KBM-7 (cell line): ENCODE data around the gene GPR35.
A peak's percentile ranks its signal among the peaks of the same experiment; 100 is the strongest.
"Not testable (repeated sequence)": the region's sequence is repeated elsewhere in the genome, so short reads cannot be mapped to it uniquely, and the experiment has no call there.

ENCODE experiments used
- DNase-seq: peaks from one replicate; pipeline ENCODE4 v3.0.0-alpha.2; 2015
- in situ Hi-C: fragments of 300-500 bp; cut with MboI; formaldehyde crosslinking; loops from 2 replicates; pipeline ENCODE4 v1.14.3; 2020; ENCODE audit warnings: low sequenced_read_pairs, low pct_unique_long_range_greater_than_20kb, mixed read lengths

Gene GPR35

DNA sequence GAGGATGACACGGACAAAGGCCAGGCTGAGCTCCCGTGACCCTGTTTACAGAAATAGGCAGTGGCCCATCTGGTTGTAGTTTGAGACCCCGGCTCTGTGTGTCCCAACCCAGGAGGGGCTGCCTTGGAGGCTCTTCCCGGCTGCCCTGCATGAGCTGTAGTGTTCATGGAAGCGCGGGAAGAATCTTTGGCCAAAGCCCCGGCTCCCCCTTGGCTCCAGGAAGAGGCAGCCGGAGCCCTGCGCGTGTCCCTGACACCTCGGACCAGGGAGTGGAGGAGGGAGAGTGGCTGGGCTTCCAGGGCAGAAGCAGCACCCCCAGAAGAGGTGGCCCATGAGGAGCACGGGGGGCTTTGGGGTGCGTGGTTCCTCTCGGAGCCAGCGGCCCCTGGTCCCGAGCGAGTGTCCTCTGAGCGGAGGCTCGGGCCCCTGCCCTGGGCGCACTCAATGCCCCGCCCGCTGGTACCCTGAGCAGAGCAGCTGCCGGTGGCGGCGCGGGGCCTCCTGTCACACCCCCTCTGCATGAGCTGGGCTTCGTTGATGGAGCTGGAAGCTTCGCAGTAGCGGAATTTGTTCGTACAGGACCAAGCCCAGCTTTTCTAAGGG, 21.7 kb downstream of the GPR35 start:
- in situ Hi-C loops, result no loop called here
- DNase-seq, result no peak

GRCh38 chr2:240647503-240648154, 22.3 kb downstream of the GPR35 start:
- DNase-seq, result no peak
- in situ Hi-C loops, result no loop called here

DNA sequence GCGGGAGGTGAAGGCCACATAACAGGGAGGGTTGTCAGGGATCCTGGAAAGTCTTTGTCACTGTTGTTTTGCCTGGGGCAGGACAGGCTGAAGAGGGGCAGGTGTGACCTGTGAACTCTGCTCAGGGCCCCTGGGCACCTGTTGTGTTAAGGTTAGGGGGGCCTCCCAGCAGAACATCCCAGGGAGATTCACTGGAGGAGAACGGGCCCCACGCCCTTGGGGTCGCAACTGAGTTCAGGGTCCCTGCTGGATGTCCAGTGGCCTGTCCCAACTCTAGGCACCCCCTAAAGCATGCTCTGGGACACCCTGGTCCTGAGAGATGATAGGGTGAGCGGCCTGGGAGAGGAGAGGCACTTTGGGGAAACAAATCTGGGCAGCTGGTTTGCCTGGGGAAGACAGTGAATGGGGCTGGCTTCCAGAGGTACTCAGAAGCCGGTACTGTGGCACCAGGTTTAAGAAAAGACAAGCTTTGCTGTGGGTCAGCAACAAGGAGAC, 22.9 kb downstream of the GPR35 start:
- in situ Hi-C loops, result no loop called here
- DNase-seq, result no peak

DNA sequence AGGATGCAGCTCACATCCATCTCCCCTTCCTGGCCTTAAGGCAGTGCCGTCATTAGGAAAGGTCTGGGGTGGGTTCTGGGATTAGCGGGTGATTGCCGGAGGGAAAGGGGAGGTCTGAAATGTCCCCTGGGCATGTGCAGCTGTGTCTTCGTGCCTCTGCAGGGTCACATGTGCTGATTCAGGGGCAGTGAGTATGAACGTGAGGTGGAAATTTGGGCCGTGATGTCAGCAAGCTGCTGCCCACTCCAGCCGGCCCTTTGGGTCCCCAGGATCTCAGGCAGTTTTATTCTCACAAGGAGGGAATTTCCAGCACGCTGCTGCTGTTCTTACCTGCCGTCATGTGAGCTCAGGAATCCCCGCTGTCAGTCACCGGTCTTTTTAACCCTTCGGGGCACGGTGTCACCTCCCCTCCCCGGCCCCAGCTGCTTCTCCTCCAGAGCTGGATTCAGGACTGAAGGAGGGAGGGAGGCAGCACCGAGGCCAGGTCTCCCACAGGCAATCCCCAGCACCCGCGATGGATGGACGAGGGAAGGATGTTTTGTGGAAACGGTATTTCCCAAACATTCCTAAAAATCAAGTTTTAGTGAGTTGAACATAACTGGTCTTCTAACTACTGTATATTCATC, 23.5 kb downstream of the GPR35 start:
- DNase-seq, result no peak
- in situ Hi-C loops, result no loop called here

GRCh38 chr2:240649331-240649730, 24.1 kb downstream of the GPR35 start:
- no peak for DNase-seq
- in situ Hi-C loops, result no loop called here

- in situ Hi-C loops, result no loop called here
These were observed 25.1 kb downstream of the GPR35 start for GRCh38 chr2:240650254-240650965.

DNA sequence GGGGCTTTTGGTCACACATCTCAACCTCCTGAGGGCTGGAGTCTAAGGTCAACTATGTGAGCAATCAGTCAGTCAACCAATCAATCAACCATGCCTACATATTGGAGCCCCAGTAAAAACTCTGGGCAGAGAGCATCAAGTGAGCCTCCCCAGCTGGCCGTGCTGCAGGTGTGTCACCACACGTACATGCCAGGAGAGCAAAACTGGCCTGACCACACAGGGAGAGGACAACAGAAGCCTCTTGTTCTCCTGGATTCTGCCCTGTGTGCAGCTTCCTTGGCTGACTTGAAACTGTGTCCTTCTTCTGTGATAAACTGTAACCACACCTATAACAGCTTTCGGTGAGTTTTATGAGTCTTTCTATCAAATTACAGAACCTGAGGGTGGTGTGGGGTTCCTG, 25.9 kb downstream of the GPR35 start:
- no peak for DNase-seq
- in situ Hi-C loops, result no loop called here

More at GRCh38 chr2:240650254-240650965, 25.1 kb downstream of the GPR35 start:
- DNase-seq, result no peak

- DNase-seq, result peak; percentile 47
- in situ Hi-C loops, result no loop called here
These were observed 30.9 kb downstream of the GPR35 start for GRCh38 chr2:240655931-240656886.

DNA sequence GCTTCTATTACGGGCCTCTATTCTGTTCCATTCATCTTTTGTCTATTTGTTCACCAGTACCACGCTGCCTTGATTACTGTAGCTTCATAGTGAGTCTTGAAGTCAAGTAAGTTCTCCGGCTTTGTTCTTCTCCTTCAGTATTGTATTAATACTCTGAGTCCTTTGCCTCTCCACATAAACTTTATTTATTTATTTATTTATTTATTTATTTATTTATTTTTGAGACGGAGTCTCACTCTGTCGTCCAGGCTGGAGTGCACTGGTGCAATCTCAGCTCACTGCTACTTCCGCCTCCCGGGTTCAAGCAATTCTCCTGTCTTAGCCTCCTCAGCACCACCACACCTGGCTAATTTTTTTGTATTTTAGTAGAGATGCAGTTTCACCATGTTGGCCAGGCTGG, 34.6 kb downstream of the GPR35 start:
- in situ Hi-C loops, DNase-seq: not testable (repeated sequence)

- in situ Hi-C loops, result no loop called here
- DNase-seq, result no peak
These were observed 37.4 kb downstream of the GPR35 start for GRCh38 chr2:240662681-240663080.

DNA sequence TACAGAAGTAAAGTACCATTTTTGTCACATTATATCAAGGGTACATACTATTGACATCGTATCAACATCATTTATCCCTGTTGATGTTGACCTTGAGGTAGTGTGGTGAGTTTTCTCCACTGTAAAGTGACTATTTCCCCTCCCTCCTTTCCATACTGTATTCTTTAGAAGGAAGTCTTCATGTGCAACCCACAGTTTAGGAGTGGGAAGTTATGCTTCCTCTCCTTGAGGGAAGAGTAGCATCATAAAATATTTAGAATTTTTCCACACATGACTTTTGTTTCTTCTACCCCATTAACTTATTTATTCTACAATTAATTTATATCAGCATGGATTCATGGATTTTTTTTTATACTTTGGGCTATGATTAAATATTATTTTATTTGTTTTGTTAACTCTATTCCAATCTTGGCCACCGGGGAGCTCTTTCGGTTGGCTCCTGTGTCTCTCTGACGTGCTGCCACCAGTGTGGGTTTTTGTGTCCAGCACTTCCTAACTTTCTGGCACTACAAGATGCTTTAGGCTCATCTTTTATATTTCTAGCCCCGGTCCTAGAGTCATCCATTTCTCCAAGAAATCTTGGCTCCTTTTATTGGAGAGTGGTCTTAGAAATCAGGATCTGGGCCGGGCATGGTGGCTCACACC, 38.4 kb downstream of the GPR35 start:
- in situ Hi-C loops, result no loop called here
- DNase-seq, result no peak

DNA sequence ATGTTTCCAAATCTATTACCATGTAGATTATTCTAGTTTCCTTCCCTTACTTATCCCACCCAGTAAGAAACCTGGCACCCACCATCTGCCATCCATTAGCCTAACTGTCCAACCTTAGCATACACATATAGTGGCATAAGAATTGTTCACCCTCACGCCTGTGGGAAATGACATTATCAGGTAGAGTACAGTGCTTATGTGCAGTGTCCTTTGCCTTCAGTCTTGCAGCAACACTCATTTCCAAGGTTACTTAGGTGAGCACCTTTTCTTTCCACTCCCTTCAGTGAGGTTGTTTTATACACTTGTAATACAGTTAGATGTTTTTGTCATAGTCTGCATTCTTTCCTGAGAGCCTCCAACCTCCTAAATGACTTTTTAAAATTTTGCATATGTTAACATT, 39.3 kb downstream of the GPR35 start:
- in situ Hi-C loops, result no loop called here
- DNase-seq, result no peak

- no peak for DNase-seq
- in situ Hi-C loops, result no loop called here
These were observed 45.1 kb downstream of the GPR35 start for GRCh38 chr2:240670402-240670801.

GRCh38 chr2:240670950-240671349, 45.7 kb downstream of the GPR35 start:
- DNase-seq, result no peak
- in situ Hi-C loops, result no loop called here

DNA sequence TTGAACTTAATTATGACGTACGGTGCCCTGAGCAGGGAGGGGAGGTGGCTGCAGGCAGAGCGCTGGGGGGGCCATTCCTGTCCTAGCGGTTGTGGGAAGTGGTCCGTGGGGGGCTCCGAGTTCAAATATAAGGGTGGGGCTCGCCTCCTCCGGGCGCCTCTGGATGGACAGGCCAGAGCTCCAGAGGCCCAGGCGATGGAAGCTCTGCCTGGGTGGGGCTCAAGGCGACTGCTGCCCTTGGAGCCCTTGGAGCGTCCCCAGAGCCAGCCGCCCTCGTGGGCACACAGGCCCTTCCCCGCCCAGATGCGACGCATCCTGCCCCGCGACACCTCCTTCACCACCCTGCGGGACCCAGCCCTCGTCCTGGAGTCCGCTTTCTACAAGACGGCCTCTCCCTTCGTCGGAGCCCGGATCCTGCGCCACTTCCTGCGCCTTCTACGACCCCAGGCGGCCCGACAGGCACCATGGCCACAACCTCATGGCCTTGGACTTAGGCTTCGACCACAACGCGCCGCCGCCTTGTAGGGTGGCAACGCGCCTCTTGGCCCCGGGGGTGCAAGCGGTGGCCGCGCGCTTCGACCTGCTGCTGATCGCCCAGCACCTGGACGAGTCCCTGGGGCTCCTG, 46.9 kb downstream of the GPR35 start:
- in situ Hi-C loops, result no loop called here
- no peak for DNase-seq

DNA sequence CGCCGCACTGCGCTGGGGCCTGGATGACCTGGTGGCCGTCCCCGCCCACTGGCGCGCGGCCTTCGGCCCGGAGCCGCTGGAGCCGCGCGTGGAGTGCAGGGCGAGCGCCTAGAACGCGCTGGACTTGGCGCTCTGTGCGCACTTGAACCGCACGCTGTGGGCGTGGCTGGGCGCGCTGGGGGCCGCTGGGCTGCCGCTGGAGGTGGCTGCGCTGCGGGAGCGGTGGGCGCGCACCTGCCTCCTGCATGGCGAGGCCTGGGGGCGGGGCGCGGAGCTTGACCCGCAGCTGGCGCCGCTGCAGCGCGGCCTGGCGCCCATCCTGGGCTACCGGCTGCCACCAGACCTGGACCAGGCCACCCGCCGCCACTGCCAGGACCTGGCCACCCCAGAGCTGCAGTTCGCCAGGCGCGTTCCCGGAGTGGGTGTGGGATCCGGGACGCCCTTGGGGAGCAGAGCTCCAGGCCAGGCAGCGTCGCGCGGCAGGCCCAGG, 47.5 kb downstream of the GPR35 start:
- in situ Hi-C loops, result no loop called here

GRCh38 chr2:240674461-240675184, 49.3 kb downstream of the GPR35 start:
- in situ Hi-C loops, result not testable (repeated sequence)

More for the DNA sequence above, 47.5 kb downstream of the GPR35 start:
- no peak for DNase-seq

More at GRCh38 chr2:240674461-240675184, 49.3 kb downstream of the GPR35 start:
- DNase-seq, result not testable (repeated sequence)
